H1 (cell line): ENCODE measurements around the gene MACROD2. TPM values are rescaled to one million over a fixed set of nuclear protein-coding genes. Genes with fewer than 3 reads are reported as not detected.

ENCODE experiments used
- CTCF ChIA-PET: fragments of 300-600 bp; sonication (Branson Sonifier 250); formaldehyde crosslinking; loops from one replicate; lab custom pipeline; 2021; ENCODE audit not compliant: partially characterized antibody; lab: Charles Lee
- POLR2A ChIA-PET: fragments of 300-600 bp; sonication (Branson Sonifier 250); formaldehyde crosslinking; loops from one replicate; lab custom pipeline; 2021; ENCODE audit warnings: inconsistent platforms; ENCODE audit not compliant: partially characterized antibody; lab: Charles Lee
- DNase-seq, 2 experiments: peaks; one replicate each; pipeline versions ENCODE4 v3.0.0 to v3.0.0-alpha.2; 2010 to 2022; ENCODE audit warnings: low spot score in 2 of 2, low read depth in 1 of 2, mixed read lengths in 1 of 2
- FAIRE-seq: peaks from 2 replicates; lab custom pipeline; 2011; peaks lifted over from hg19 to GRCh38; lab: Jason Lieb, UNC
- H2AFZ ChIP-seq: 2 replicates; pipeline ENCODE4 v1.8.1; 2012; ENCODE audit warnings: low read length, inconsistent platforms
- H2AK5ac ChIP-seq: 2 replicates; pipeline ENCODE4 v1.6.1; 2013; ENCODE audit warnings: low read depth, low read length
- H2BK120ac ChIP-seq: replicated peaks from 2 replicates; pipeline ENCODE3; 2013; ENCODE audit warnings: low read depth, low read length, inconsistent platforms
- H2BK12ac ChIP-seq: 2 replicates; pipeline ENCODE4 v1.6.1; 2013; ENCODE audit warnings: low read depth, low read length
- H2BK15ac ChIP-seq: 2 replicates; pipeline ENCODE4 v1.6.1; 2013; ENCODE audit warnings: low read length
- H2BK20ac ChIP-seq: 2 replicates; pipeline ENCODE4 v1.6.1; 2013; ENCODE audit warnings: low read length
- H2BK5ac ChIP-seq: 2 replicates; pipeline ENCODE4 v1.6.1; 2013; ENCODE audit warnings: low read depth, low read length
- H3K14ac ChIP-seq: 2 replicates; pipeline ENCODE4 v1.6.1; 2013; ENCODE audit warnings: inconsistent platforms; ENCODE audit not compliant: insufficient read length
- H3K18ac ChIP-seq: 2 replicates; pipeline ENCODE4 v1.6.1; 2013; ENCODE audit warnings: low read length; ENCODE audit errors: extremely low read depth
- H3K23ac ChIP-seq: 2 replicates; pipeline ENCODE4 v1.6.1; 2013; ENCODE audit warnings: inconsistent platforms; ENCODE audit not compliant: insufficient read length
- H3K23me2 ChIP-seq: 2 replicates; pipeline ENCODE4 v1.6.1; 2013; ENCODE audit warnings: low read depth, low read length
- H3K27ac ChIP-seq: 2 replicates; pipeline ENCODE4 v1.6.1; 2011; ENCODE audit warnings: low read depth, low read length, inconsistent platforms
- H3K27me3 ChIP-seq, 4 experiments: replicated peaks in 1 of 4; 1 replicate in 1 of 4; 2 replicates in 3 of 4; pipeline versions ENCODE4 v1.6.1 to v1.8.1; 2011 to 2013; ENCODE audit warnings: low read length in 3 of 4, mild to moderate bottlenecking in 3 of 4, inconsistent platforms in 2 of 4, mixed read lengths in 2 of 4, moderate library complexity in 1 of 4; ENCODE audit not compliant: control insufficient read depth in 3 of 4, insufficient read depth in 3 of 4; ENCODE audit errors: extremely low read depth in 1 of 4
- H3K36me3 ChIP-seq, 4 experiments: 2 replicates each; pipeline versions ENCODE4 v1.6.1 to v1.8.1; 2011 to 2013; ENCODE audit warnings: mild to moderate bottlenecking in 4 of 4, low read length in 3 of 4, moderate library complexity in 2 of 4, control low read depth in 1 of 4, inconsistent platforms in 1 of 4; ENCODE audit not compliant: insufficient read depth in 4 of 4, control insufficient read depth in 2 of 4
- H3K4ac ChIP-seq: replicated peaks from 2 replicates; pipeline ENCODE3; 2013; ENCODE audit warnings: low read length, low read depth, mixed read lengths, inconsistent platforms; ENCODE audit not compliant: insufficient read length
- H3K4me1 ChIP-seq, 4 experiments: replicated peaks in 1 of 4; 1 replicate in 1 of 4; 2 replicates in 3 of 4; pipeline versions ENCODE4 v1.6.1 to v1.8.1; 2011 to 2013; ENCODE audit warnings: low read length in 3 of 4, inconsistent platforms in 2 of 4, mixed read lengths in 1 of 4; ENCODE audit not compliant: insufficient read depth in 4 of 4, control insufficient read depth in 3 of 4
- H3K4me2 ChIP-seq, 2 experiments: 2 replicates each; pipeline versions ENCODE4 v1.6.1 to v1.8.1; 2011 to 2013; ENCODE audit warnings: low read depth in 2 of 2, low read length in 2 of 2, control low read depth in 1 of 2, inconsistent platforms in 1 of 2, mild to moderate bottlenecking in 1 of 2; ENCODE audit not compliant: insufficient read depth in 1 of 2
- H3K4me3 ChIP-seq, 4 experiments: fragments of 200-600, 300-600 bp in 1 of 4; sonication (generic), shearing (Covaris generic), sonication (Bioruptor Twin) in 1 of 4; 2 replicates each; pipeline versions ENCODE4 v1.5.1 to v1.8.1; 2011 to 2016; ENCODE audit warnings: low read length in 4 of 4, low read depth in 3 of 4, control low read depth in 2 of 4, inconsistent platforms in 2 of 4, mild to moderate bottlenecking in 2 of 4, mixed read lengths in 1 of 4, moderate library complexity in 1 of 4; ENCODE audit not compliant: insufficient read depth in 2 of 4; ENCODE audit errors: extremely low read depth in 1 of 4
- H3K56ac ChIP-seq: replicated peaks from 2 replicates; pipeline ENCODE3; 2013; ENCODE audit warnings: low read depth, mild to moderate bottlenecking, mixed read lengths, low read length, inconsistent platforms; ENCODE audit not compliant: insufficient read length
- H3K79me1 ChIP-seq: 2 replicates; pipeline ENCODE4 v1.6.1; 2013; ENCODE audit warnings: low read depth, low read length, control low read depth
- H3K79me2 ChIP-seq, 2 experiments: 2 replicates each; pipeline versions ENCODE4 v1.6.1 to v1.8.1; 2012 to 2013; ENCODE audit warnings: low read length in 2 of 2, mild to moderate bottlenecking in 2 of 2, inconsistent platforms in 1 of 2; ENCODE audit not compliant: insufficient read depth in 2 of 2, control insufficient read depth in 1 of 2
- H3K9ac ChIP-seq, 4 experiments: replicated peaks in 1 of 4; 1 replicate in 1 of 4; 2 replicates in 3 of 4; pipeline versions ENCODE4 v1.6.1 to v1.8.1; 2011 to 2013; ENCODE audit warnings: low read depth in 3 of 4, low read length in 3 of 4, control low read depth in 2 of 4, mild to moderate bottlenecking in 2 of 4, moderate library complexity in 2 of 4, inconsistent platforms in 1 of 4; ENCODE audit errors: extremely low read depth in 1 of 4
- H3K9me3 ChIP-seq, 2 experiments: 2 replicates each; pipeline versions ENCODE4 v1.6.1 to v1.8.1; 2012 to 2013; ENCODE audit warnings: mild to moderate bottlenecking in 2 of 2, moderate library complexity in 2 of 2, control low read depth in 1 of 2, inconsistent platforms in 1 of 2, low read depth in 1 of 2, low read length in 1 of 2, mixed read lengths in 1 of 2; ENCODE audit not compliant: insufficient read depth in 2 of 2
- H4K20me1 ChIP-seq, 2 experiments: replicated peaks in 1 of 2; 2 replicates each; pipeline versions ENCODE3 to v1.8.1; 2011 to 2013; ENCODE audit warnings: inconsistent platforms in 2 of 2, low read length in 2 of 2, mild to moderate bottlenecking in 1 of 2; ENCODE audit not compliant: insufficient read depth in 2 of 2, control insufficient read depth in 1 of 2
- H4K5ac ChIP-seq: 2 replicates; pipeline ENCODE4 v1.6.1; 2013; ENCODE audit warnings: low read length, low read depth, mixed read lengths, inconsistent platforms; ENCODE audit not compliant: insufficient read length
- H4K8ac ChIP-seq: 2 replicates; pipeline ENCODE4 v1.8.0; 2013; ENCODE audit warnings: mild to moderate bottlenecking, moderate library complexity, low read length, inconsistent platforms; ENCODE audit not compliant: insufficient read depth; ENCODE audit errors: extremely low read depth
- H4K91ac ChIP-seq: replicated peaks from 2 replicates; pipeline ENCODE3; 2013; ENCODE audit warnings: low read length, mixed read lengths, inconsistent platforms; ENCODE audit not compliant: insufficient read length
- BACH1 ChIP-seq: IDR thresholded peaks from 2 replicates; pipeline ENCODE4 v1.6.1; 2012; ENCODE audit warnings: low read length, improper control_type of control experiment
- CHD1 ChIP-seq: IDR thresholded peaks from 2 replicates; pipeline ENCODE4 v1.6.1; 2012; ENCODE audit warnings: low read depth, low read length, improper control_type of control experiment
- CREB1 ChIP-seq: IDR thresholded peaks from 2 replicates; pipeline ENCODE4 v1.6.1; 2012; ENCODE audit warnings: inconsistent platforms
- EP300 ChIP-seq, 2 experiments: IDR thresholded peaks; 1 replicate in 1 of 2; 2 replicates in 1 of 2; pipeline ENCODE4 v1.6.1; 2011 to 2012; ENCODE audit warnings: low read depth in 2 of 2, low read length in 2 of 2, mild to moderate bottlenecking in 2 of 2, borderline replicate concordance in 1 of 2, inconsistent platforms in 1 of 2, moderate library complexity in 1 of 2
- GABPA ChIP-seq: IDR thresholded peaks from 2 replicates; pipeline ENCODE4 v1.6.1; 2011; ENCODE audit warnings: mild to moderate bottlenecking, low read length, moderate library complexity, borderline replicate concordance; ENCODE audit not compliant: insufficient read depth
- NRF1 ChIP-seq: IDR thresholded peaks from 2 replicates; pipeline ENCODE4 v1.6.1; 2011; ENCODE audit warnings: mild to moderate bottlenecking, low read depth, low read length, improper control_type of control experiment
- RBBP5 ChIP-seq: IDR thresholded peaks from 2 replicates; pipeline ENCODE4 v1.7.1; 2012; ENCODE audit warnings: low read depth, mild to moderate bottlenecking, inconsistent platforms, low read length, moderate library complexity, borderline replicate concordance
- WGBS, 2 experiments: shearing (Covaris generic) in 1 of 2; methylation state at CpG; one replicate each; pipeline versions ENCODE4 v1.1.6 to v1.1.7; 2013 to 2015; ENCODE audit warnings: low lambda C conversion rate in 2 of 2, mixed read lengths in 2 of 2, inconsistent platforms in 1 of 2, low coverage in 1 of 2, missing lambda C conversion rate in 1 of 2; ENCODE audit not compliant: insufficient replicate concordance in 2 of 2, insufficient coverage in 1 of 2, insufficient read length in 1 of 2; ENCODE audit errors: extremely low coverage in 1 of 2, missing lambda C conversion rate in 1 of 2; 5-methylcytosine and 5-hydroxymethylcytosine counted together
- polyA plus RNA-seq, 7 experiments: library from polyadenylated mRNA; depleted of rRNA in 3 of 7; stranded (reverse) in 5 of 7; unstranded in 2 of 7; fragments of >200 nt in 5 of 7; fragments of 200-250 nt in 2 of 7; gene quantifications; 1 replicate in 5 of 7; 2 replicates in 1 of 7; 4 replicates in 1 of 7; pipeline versions ENCODE4 v1.2.1 to v1.2.3, GENCODE V29; 2011 to 2013; ENCODE audit warnings: missing spikeins in 2 of 7, mixed read lengths in 2 of 7
- total RNA-seq: library from RNA; stranded (reverse); fragmentation: NEBNext Ultra II Directional; extraction: Animal tissue kit (Norgen Biotek cat#: 25700); gene quantifications from 2 replicates; pipeline ENCODE4 v1.2.1, GENCODE V29; 2021

The MACROD2 gene
- total and polyA plus RNA-seq, 2 of the 8 experiments (the other 6 are each of a cell fraction or from before 2014, with no cell fraction given), result 0.70 to 3.9 TPM

- Histone ChIP-seq H3K4me2 (no peak overlapping the region), H3K36me3 (no peaks in the 10 kb centered on the region), H3K9me3 (peaks cover 0 to 4% of the 10 kb centered on the region in 2 experiments; a peak in 1 of 4 replicates), H3K14ac (no peak overlapping the region), H3K27me3 (no peaks in the 10 kb centered on the region), H2AK5ac (no peak overlapping the region), H4K5ac (no peak overlapping the region), H3K4me1 (peaks cover 0 to 5% (median 4%) of the 10 kb centered on the region in 4 experiments; a peak in 3 of 7 replicates), H3K79me2 (no peaks in the 10 kb centered on the region), H3K4ac (no peak overlapping the region), H2AFZ (no peak overlapping the region), H3K23ac (no peak overlapping the region), H3K9ac (no peak overlapping the region), H3K56ac (no peak overlapping the region), H2BK20ac (no peak overlapping the region), H4K8ac (no peak overlapping the region), H2BK120ac (no peak overlapping the region), H2BK5ac (no peak overlapping the region), H3K4me3 (no peak overlapping the region), H4K91ac (no peak overlapping the region), H3K18ac (no peak overlapping the region), H4K20me1 (no peaks in the 10 kb centered on the region), H3K79me1 (no peaks in the 10 kb centered on the region), H3K27ac (no peak overlapping the region), H2BK12ac (no peak overlapping the region), H2BK15ac (no peak overlapping the region), H3K23me2 (no peaks in the 10 kb centered on the region)
- ChIA-PET CTCF (interaction anchor here (0.8 kb wide), 1 partner anchor 10 kb away, joined by 3 read pairs; no protein-coding TSS in a partner anchor), POLR2A (no interaction called here)
- FAIRE-seq (no peak), DNase-seq (no peak)
- no peak for TF ChIP-seq EP300 (IDR thresholded peaks at IDR 0.05; ENCODE audit: borderline replicate concordance in 1 of 2, low read depth in 2 of 2, low read length in 2 of 2)
- no peak for TF ChIP-seq BACH1
- no peak for TF ChIP-seq GABPA
- TF ChIP-seq CREB1, result no peak
- TF ChIP-seq RBBP5, result no peak
- TF ChIP-seq CHD1, result no peak
- TF ChIP-seq NRF1, result no peak
- WGBS, 2 experiments, result 93% methylated on average over 6 of the region's 6 CpGs; no CpG with 5 or more reads in 1 of the 2 experiments
Observed at GRCh38 chr20:14561741-14562221, 566.5 kb downstream of the MACROD2 start.
